NCI-H748 (cell line): ENCODE results near the gene JPH3.
A peak's percentile ranks its signal among the peaks of the same experiment; 100 is the strongest.

Source experiments
- DNase-seq: peaks from one replicate; lab custom pipeline; 2025; ENCODE audit not compliant: unreplicated experiment; lab: John Stamatoyannopoulos, UW

The JPH3 gene

DNA sequence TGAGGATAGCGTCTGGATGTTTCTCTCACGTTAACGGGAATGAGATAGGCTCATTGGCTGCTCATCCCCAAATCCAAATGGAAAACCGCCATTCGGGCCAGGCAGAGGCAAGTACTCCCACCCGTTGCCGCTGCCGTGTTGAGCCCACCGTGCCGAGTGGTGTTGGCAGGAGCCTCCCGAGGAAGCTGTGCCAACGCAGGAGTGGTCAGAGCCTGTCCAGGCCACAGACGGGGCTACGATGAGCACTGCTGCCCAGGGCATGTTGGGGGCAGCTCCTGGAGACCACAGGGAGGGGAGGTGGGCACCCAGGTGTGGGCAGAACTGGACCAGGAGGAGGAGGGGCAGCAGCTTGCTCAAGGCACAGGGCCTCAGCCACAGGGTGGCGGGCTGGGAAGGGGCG lies 91.5 kb downstream of the JPH3 start:
- DNase-seq: no peak

DNA sequence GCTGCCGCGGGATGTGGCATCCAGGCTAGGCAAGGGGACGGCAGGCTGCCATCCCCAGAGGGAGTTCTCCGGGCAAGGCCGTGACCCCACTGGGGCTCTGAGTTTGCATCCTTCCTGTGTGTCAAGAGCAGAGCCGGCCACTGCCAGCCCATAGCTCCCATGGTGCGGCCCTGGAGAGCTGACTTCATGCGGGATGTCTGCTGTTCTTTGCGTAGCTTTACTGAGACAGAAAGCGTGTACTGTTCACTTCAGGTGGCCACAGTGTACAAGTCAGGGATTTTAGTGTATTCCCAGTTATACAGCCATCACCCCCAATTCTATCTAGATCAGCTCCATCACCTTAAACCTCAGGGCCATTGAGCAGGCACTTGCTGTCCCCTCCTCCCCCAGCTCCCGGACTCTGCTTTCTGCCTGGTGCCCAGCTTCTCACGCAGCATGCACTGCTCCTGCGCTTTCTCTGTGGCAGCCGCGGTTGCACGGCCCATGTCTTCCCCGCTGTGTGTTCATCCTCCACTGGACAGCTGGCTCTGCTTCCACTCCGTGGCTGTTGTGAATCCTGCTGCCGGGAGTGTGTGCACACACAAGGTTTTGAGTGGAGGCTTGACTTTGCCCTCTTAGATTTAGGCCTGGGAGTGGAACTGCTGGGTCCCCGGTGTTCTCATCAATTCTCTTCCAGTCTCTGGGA lies 92.3 kb downstream of the JPH3 start:
- DNase-seq: no peak

DNA sequence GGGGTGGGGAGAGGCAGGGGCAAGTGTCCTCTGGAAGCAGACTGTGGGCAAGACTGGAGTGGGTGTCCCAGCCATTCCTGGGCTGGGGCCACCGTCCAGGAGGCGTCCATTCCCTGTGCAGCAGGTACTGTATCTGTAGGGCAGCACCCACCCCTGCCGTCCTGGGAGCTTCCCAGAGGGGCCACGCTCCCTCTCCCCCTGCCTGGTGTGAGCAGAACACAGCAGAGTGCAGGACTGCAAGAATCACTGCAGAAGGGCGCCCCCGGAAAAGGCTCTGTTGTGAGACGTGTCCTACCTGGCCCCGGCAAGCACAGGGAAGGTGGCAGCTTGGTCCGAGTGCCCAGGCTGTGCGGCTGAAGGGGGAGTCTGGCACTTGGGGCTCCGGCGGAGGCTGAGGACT lies 93.2 kb downstream of the JPH3 start:
- DNase-seq: no peak

DNA sequence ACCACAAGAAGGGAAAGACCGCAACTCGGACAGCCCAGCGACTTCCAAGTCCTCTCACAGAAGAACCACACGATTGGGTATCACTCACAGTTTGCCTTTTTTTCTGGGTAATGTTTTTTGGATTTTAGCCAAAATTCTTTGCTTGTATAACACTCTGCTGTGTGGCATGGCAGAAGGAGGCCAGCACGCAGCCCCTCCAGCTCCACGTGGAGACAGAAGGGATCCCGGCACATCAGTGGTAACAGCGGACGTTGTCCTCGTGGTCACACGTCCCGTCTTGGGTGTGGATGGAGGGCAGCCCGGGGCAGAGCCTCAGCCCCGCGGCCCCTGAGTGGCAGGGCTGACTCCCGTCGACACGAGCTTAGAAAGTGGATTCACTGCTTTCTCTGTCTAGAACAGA lies 94.4 kb downstream of the JPH3 start:
- DNase-seq: no peak

DNA sequence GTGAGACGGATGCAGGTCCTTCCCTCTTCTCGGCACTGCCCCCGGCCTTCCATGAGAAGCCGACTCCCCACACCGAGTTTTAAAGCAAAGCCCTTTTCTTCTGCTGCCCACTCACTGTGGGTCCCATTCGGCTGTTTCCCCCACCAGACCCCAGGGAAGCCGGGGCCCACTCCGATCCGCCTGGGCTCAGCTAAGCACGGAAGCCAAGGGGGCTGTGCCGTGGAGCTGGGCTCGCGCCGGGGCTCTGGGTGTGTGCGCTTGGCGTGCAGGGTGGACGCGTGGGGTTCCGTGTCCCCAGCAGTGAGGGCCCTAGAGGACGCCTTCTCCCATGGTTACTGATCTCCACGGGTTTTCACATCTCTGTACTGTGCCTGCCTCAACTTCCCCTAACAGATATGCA lies 94.9 kb downstream of the JPH3 start:
- DNase-seq: no peak

DNA sequence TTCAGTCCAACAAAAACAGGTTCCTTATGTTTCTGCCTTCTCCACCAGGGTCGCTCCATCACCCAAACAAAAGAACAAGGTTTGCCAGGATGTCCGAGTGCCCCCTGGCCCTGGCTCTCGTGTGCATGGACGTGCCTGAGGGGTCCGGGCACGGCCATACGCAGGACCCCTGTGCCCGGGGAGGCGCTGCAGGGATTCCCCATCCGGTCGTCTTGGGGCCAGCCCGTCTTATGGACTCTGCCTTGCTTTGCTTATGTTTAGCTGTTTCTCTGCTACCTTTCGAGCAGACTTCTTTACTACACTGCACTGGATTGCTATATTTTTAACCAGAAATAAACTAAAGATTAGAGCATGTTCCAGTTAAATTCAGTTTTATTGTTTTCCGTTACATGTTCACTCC lies 95.5 kb downstream of the JPH3 start:
- DNase-seq: no peak

DNA sequence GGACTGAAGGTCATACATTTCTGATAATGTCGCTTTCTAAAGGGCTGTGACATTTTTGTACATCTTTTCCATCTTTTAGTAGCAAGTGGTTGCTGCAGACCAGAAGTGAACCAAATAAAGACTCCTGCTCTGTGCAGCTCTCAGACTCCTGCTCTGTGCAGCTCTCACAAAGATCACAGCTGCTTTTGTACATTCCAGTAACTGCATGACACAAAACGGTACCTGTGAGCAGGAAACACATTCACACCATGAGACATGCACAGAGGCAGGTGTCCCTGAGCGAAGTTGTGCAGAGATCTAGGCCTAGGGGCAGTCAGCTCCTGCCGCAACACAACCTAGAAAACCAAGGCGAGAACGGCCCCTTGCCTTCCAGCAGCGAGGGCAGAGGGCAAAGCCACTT lies 95.9 kb downstream of the JPH3 start:
- no peak for DNase-seq

DNA sequence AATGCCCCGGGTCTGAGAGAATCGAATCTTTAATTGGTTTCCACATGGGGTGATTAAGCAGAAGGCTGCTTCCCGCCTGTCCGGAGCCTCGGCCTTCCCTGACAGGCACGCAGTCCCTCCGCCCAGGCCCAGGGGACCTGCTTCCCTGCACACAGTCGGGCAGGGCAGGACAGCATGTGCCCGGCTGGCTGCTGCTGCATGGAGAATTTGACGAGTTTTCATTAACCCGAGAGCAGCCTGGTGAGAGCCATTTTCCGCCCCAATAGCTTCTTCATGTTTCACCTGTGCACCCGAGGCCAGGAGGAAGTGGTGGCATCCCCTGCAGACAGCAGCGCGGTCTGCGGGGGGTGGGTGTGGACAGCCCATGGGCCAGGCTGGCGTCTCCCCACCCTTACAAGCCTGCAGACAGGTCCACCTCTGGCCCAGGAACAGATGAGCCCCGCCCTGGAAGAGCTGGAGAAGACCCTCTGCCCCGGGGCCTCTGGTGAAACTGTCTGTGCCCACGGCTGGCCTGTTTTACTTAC lies 96.4 kb downstream of the JPH3 start:
- DNase-seq: no peak

DNA sequence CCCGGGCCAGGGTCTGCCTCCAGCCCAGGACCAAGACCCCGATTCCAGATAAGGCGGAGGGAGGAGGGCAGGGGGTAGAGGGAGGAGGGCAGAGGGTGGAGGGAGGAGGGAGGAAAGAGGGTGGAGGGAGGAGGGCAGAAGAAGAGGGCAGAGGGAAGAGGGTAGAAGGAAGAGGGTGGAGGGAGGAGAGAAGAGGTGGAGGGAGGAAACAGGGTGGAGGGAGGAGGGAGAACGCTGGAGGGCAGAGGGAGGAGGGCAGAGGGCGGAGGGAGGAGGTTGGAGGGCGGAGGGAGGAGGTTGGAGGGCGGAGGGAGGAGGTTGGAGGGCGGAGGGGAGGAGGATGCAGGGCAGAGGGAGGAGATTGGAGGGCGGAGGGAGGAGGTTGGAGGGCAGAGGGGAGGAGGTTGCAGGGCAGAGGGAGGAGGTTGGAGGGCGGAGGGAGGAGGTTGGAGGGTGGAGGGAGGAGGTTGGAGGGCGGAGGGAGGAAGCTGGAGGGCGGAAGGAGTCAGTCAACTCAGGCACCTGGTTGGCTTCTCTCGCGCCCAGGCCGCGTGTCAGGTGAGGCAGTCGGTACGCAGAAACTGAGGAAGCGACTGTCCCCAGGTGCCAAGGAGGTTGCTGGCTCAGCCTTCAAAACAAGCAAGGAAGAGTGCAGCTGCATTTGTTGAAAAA lies 98.2 kb downstream of the JPH3 start:
- DNase-seq: no peak

DNA sequence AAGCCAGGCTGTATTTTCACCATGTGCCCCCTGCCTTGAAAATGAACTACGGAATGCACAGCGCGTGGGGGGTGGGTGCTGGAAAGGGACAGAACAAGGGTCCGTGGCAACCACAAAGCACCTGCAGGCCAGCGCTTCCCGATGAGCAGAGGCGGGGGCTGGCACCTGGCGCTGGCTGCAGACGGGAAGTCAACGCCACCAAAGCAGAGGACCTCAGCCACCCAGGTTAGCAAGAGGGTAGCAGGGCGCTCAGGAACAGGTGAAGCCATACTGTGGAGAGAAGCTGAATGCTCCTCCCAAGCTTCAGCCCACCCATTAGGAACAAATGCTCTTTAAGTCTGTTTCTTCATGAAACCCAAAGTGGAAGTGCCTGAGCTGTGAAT lies 98.8 kb downstream of the JPH3 start:
- no peak for DNase-seq

DNA sequence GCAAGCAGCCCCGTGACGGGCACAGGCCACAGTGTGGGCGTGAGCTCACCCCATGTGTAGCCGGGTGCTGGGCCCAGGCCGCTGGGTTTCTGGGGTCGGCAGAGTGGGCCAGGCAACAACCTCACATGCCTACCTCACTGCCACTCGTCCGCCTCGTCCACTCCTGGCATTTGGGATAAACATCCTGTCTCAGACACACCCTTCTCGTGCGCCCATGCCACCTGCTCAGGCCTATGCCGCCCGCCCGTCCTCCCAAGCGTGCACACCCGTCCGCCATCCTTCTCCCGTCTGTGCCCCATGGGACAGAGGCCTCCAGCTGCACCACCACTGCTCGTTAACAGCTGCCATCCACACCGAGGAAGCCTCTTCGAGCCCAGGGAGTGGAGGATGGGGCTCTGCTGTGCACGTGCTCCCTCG lies 99.2 kb downstream of the JPH3 start:
- DNase-seq: no peak

DNA sequence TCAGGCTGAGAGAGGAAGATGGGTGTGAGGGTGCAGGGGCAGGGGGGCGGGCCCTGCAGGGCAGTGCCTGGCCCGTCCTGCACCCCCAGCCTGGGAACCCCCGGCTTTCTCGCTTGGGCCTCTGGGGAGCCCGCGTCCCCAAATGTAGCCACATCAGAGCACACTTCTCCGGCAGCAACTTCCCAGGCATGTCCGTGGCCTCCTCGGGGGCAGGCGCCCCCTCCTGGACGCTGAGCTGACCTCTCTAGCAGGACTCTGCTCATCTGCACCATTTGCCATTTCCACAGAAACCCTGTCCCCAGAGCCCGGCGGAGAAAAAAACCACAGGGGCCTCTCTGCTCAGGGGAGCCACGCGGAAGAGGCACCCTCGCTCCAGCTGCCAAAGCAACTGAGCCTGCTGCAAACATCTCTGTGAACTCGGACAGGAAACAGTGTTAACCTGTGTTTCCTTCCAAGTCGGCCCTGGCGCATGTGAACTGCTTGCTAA lies 100.1 kb downstream of the JPH3 start:
- no peak for DNase-seq

DNA sequence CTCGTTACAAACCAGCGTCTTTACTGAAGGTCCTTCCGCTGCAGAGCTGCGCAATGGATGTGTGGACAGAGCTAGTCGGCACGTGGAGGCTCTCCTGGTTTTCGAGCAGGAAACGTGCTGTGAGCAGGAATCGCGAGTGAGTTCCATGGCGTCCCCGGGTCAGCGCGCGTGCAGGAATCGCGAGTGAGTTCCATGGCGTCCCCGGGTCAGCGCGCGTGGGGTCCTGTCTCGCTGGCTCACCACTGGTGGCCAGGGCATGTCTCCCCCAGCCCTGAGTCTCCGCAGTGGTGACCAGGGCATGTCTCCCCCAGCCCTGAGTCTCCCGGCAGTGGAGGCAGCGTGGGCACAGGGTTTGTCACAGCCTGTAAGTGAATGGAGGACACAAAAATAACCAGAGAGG lies 100.8 kb downstream of the JPH3 start:
- no peak for DNase-seq

DNA sequence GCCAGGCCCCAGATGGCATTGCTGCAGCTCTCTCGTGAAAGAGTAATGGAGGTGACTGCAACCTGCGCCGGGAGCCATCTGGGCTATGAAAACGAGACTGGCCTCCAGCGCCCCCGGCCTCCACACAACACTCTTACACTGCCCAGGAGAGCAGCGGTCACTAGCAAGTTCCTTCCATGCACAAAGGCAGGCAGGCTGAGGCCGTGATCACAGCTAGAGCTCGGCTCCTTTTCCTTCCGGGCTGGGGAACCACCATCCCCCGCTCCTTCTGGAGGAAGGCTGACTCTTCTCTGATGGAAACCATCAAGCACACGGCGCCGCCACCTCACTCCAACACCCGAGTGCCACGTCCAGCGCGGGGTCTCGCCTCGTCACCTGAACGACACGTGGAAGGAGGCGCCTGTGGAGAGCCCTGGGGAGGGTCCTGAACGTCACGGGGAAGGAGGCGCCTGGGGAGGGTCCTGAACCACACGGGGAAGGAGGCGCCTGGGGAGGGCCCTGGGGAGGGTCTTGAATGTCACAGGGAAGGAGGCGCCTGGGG lies 101.6 kb downstream of the JPH3 start:
- DNase-seq: no peak

DNA sequence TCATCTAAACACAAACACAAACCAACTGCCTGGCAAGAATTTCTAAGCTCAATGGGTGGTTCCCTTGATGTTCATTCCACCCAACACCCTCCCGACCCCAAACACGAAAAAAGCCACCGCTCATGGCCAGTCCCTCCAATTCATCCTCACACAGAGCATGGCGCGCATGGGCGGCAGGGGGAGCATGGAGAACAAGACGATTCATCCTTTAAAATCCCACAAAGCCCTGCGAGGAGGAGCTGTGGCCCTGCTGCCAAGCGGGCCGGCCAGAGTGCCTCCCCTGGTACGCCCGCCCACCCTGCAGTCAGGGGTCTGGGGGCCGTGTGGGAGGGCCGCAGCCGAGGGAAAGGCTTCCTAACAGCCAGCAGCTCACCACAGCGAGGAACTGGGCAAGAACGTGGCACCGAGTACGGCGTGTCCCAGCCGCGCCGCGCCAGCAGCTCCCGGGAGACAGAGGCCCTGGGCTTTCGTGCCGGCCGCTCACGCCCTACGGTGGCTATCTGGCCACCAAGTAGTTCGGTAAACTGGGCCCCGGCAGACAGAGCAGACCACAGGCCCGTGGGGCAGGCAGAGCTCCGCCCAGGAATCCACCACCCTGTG lies 102.5 kb downstream of the JPH3 start:
- DNase-seq: no peak

DNA sequence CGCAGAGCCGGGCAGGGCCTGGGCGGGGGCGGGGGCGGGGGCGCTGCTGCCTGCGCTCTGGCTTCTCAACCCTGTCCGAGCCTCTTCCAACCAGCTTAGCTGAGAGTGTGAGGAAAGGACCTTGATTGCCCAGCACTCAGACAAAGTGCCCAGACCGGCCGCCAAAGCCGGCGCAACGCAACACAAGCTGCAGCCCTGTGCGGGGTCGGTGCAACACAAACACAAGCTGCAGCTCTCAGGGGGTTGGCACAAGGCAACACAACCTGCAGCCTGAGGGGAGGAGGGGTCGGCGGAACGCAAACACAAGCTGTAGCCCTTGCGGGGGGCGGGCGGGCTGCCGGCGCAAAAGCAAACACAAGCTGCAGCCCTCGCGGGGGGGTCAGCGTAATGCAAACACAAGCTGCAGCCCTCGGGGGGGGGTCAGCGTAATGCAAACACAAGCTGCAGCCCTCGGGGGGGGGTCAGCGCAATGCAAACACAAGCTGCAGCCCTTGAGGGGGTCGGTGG lies 103.5 kb downstream of the JPH3 start:
- DNase-seq: peak; percentile 92

DNA sequence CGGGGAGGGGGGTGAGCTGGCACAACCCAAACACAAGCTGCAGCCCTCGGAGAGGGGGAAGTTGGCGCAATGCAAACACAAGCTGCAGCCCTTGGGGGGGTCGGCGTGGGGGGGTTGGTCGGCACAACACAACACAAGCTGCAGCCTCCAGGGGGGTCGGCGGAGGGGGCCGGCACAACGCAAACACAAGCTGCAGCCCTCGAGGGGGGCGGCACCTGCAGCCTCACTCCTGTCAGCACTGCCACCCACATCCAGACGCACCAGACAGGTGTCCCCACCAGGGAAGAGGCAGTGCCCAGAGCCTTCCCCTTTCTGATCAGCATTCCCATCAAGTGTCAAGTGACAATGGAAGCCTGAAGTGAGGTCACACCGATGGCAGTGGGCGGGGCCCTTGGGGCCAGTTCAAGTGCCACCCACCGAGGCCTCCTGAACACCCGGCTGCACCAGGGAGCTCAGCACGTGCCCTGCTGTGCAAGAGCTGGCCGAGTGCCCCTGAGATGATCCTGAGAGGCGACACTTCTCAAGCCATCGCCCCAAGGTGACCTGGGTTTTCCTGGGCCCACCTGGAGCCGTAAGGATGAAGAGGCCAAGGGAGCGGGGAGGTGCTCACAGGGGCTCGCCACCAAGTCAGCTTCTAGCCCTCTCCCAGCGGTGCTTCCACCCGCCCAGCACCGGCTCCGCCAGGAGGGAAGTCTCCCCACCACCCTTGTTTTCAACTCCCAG lies 104.1 kb downstream of the JPH3 start:
- DNase-seq: peak; percentile 92

DNA sequence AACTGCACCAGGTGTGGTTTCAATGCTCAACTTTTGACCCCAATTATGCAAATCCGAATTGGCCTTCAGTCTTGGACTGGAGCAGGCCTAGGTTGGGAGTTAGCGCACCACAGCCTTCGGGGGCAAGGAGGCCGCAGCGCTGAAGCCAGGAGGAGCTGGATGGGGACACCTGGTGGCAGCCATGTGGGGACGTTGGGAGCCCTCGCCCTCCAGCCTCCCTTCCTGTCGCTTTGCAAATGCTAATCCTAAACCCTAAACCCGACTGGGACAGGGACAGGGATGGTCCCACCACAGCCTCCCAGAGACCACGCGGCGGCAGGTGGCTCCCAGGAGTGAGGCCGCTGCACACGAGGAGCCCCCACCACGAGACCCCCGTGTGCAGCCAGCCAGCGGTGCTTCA lies 104.8 kb downstream of the JPH3 start:
- peak; percentile 24 for DNase-seq

DNA sequence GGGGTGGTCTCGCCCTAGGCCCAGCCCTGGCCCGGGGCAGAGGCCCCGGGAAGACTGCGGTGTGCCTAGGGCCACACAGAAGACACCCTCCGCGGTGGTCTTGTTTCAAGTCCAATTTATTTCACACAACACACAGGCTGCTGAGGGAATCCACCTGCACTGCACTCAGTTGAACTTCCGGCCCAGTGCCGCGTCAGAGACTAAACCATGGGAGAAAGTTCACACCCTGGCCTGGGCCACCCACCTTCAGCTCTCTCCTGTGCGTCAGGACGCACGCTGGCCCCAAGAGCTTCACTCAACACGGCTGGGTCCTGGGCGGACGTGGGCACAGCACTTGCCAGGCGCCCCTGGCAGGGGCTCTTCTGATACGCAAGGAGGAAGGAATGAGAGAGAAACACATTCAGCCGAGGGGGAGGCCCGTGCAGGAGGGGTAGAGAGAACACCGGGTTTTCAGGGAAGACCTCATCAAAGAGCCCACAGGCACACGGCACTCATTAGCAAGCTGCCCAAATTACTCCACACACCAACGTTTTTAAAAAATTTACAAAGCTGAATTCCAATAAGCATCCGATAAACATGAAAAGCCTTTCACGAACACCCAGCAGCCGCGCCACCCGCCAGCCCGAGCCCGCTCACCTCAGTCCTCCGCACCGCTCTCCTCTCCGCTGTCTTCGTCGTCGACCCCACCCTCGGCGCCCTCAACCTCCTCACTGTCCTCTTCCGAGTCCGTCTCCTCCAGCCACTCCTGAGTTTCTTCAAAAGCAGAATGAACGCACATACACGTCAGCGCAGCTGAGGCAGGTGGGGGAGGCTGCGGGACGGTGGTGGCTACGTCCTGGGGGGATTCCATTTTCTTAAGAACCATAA lies 105.6 kb downstream of the JPH3 start:
- no peak for DNase-seq
